A549 (cell line): ENCODE results near the gene NHSL2. TPM values are rescaled to one million over a fixed set of nuclear protein-coding genes. Genes with fewer than 3 reads are reported as not detected.

Experiments
- ATAC-seq, 2 experiments: fragments of 200-7000 bp in 1 of 2; fragments of >200 bp in 1 of 2; cut with Nextera tagmentation in 1 of 2; cut with Tn5 transposase in 1 of 2; 3 replicates each; pipeline versions ENCODE4 v1.8.0 to v1.9.1; 2018 to 2020; ENCODE audit warnings: mild to moderate bottlenecking in 1 of 2, moderate library complexity in 1 of 2
- CTCF ChIA-PET: fragments of 300-600 bp; sonication (Branson Sonifier 250); formaldehyde crosslinking; extraction: SDS; loops from one replicate; lab custom pipeline; 2021; ENCODE audit warnings: antibody characterized with exemption, inconsistent platforms; lab: Yijun Ruan, JAX
- POLR2A ChIA-PET: fragments of 350-600 bp; formaldehyde crosslinking; extraction: SDS; loops from one replicate; lab custom pipeline; 2021; ENCODE audit warnings: antibody characterized with exemption, inconsistent platforms; lab: Yijun Ruan, JAX
- DNase-seq, 2 experiments: peaks; one replicate each; pipeline versions ENCODE4 v3.0.0 to v3.0.0-alpha.2; 2011 to 2016; ENCODE audit warnings: low read depth in 1 of 2, low spot score in 1 of 2
- FAIRE-seq: peaks from 2 replicates; lab custom pipeline; 2011; peaks lifted over from hg19 to GRCh38; lab: Jason Lieb, UNC
- H3K27ac ChIP-seq, 2 experiments: fragments of >200 bp; sonication (Bioruptor Twin); formaldehyde crosslinking; 3 replicates each; pipeline ENCODE4 v1.5.1; 2016 to 2017
- H3K4me1 ChIP-seq: fragments of >200 bp; sonication (Bioruptor Twin); formaldehyde crosslinking; 3 replicates; pipeline ENCODE4 v1.6.1; 2016
- H3K4me2 ChIP-seq: fragments of >200 bp; sonication (Bioruptor Twin); formaldehyde crosslinking; 3 replicates; pipeline ENCODE4 v1.6.1; 2016
- H3K4me3 ChIP-seq: fragments of >200 bp; sonication (Bioruptor Twin); formaldehyde crosslinking; 3 replicates; pipeline ENCODE4 v1.5.1; 2016
- H3K9me3 ChIP-seq: fragments of >200 bp; sonication (Bioruptor Twin); formaldehyde crosslinking; 3 replicates; pipeline ENCODE4 v1.6.1; 2016
- BCL3 ChIP-seq: fragments of >200 bp; sonication (Bioruptor Twin); formaldehyde crosslinking; IDR thresholded peaks from 3 replicates; pipeline ENCODE4 v1.6.1; 2016
- BHLHE40 ChIP-seq: IDR thresholded peaks from 2 replicates; pipeline ENCODE4 v1.6.1; 2012; ENCODE audit warnings: low read depth, low read length, inconsistent platforms
- CBX8 ChIP-seq: fragments of 200-600 bp; sonication (generic); IDR thresholded peaks from 2 replicates; pipeline ENCODE4 v1.6.1; 2016
- CHD2 ChIP-seq: fragments of 150-350 bp; IDR thresholded peaks from 2 replicates; pipeline ENCODE4 v1.6.1; 2014; ENCODE audit warnings: low read length; ENCODE audit not compliant: partially characterized antibody
- CTCF ChIP-seq: fragments of >200 bp; sonication (Bioruptor Twin); formaldehyde crosslinking; IDR thresholded peaks from 3 replicates; pipeline ENCODE4 v1.5.1; 2016
- E2F6 ChIP-seq: IDR thresholded peaks from 2 replicates; pipeline ENCODE4 v1.6.1; 2012; ENCODE audit warnings: low read depth, borderline replicate concordance
- EHF ChIP-seq: fragments of 250-450 bp; sonication (Bioruptor Pico); IDR thresholded peaks from 2 replicates; pipeline ENCODE4 v1.5.0; 2020; ENCODE audit warnings: mild to moderate bottlenecking
- FOSB ChIP-seq: fragments of 250-450 bp; sonication (Bioruptor Pico); IDR thresholded peaks from 2 replicates; pipeline ENCODE4 v1.5.0; 2020; ENCODE audit warnings: mild to moderate bottlenecking, moderate library complexity
- FOXS1 ChIP-seq: fragments of 250-450 bp; sonication (Bioruptor Pico); IDR thresholded peaks from 2 replicates; pipeline ENCODE4 v1.5.0; 2020; ENCODE audit warnings: mild to moderate bottlenecking, moderate library complexity
- HDAC2 ChIP-seq: fragments of 200-600 bp; sonication (generic); IDR thresholded peaks from 2 replicates; pipeline ENCODE4 v1.6.1; 2016
- HOXA7 ChIP-seq: fragments of 250-450 bp; sonication (Bioruptor Pico); IDR thresholded peaks from 2 replicates; pipeline ENCODE4 v1.5.0; 2020; ENCODE audit warnings: mild to moderate bottlenecking, moderate library complexity
- MYC ChIP-seq: IDR thresholded peaks from 2 replicates; pipeline ENCODE4 v1.6.1; 2012; ENCODE audit warnings: mild to moderate bottlenecking, inconsistent platforms, low read length, improper control_type of control experiment, borderline replicate concordance
- NFE2L2 ChIP-seq: fragments of 150-350 bp; conservative IDR thresholded peaks from 2 replicates; pipeline ENCODE4 v1.6.1; 2014; ENCODE audit warnings: low read length
- NR3C1 ChIP-seq: fragments of >200 bp; sonication (Bioruptor Twin); formaldehyde crosslinking; IDR thresholded peaks from 3 replicates; pipeline ENCODE4 v1.6.1; 2017
- PBX3 ChIP-seq: IDR thresholded peaks from 2 replicates; pipeline ENCODE4 v1.6.1; 2012
- POLR2A ChIP-seq: IDR thresholded peaks from 2 replicates; pipeline ENCODE4 v1.6.1; 2012; ENCODE audit warnings: mild to moderate bottlenecking, low read length
- POLR2AphosphoS2 ChIP-seq: conservative IDR thresholded peaks from 2 replicates; pipeline ENCODE4 v1.6.1; 2012; ENCODE audit warnings: low read length, improper control_type of control experiment, inconsistent platforms
- RARB ChIP-seq: fragments of 250-450 bp; sonication (Bioruptor Pico); IDR thresholded peaks from 2 replicates; pipeline ENCODE4 v1.8.0; 2021; ENCODE audit warnings: mild to moderate bottlenecking, moderate library complexity
- RFX5 ChIP-seq: fragments of 450-650 bp; IDR thresholded peaks from 2 replicates; pipeline ENCODE4 v1.7.1; 2014; ENCODE audit warnings: antibody characterized with exemption, mild to moderate bottlenecking, moderate library complexity
- RNF2 ChIP-seq: fragments of 200-600 bp; sonication (generic); IDR thresholded peaks from 2 replicates; pipeline ENCODE4 v1.6.1; 2016; ENCODE audit warnings: low read depth, mild to moderate bottlenecking, antibody characterized with exemption, moderate library complexity, borderline replicate concordance
- SMC3 ChIP-seq: fragments of >200 bp; sonication (Bioruptor Twin); formaldehyde crosslinking; IDR thresholded peaks from 3 replicates; pipeline ENCODE4 v1.6.1; 2018; ENCODE audit warnings: inconsistent platforms
- TFCP2L1 ChIP-seq: fragments of 250-450 bp; sonication (Bioruptor Pico); IDR thresholded peaks from 2 replicates; pipeline ENCODE4 v1.5.0; 2021; ENCODE audit warnings: mild to moderate bottlenecking
- ZC3H11A ChIP-seq: fragments of 450-650 bp; IDR thresholded peaks from 2 replicates; pipeline ENCODE4 v1.6.1; 2014; ENCODE audit warnings: antibody characterized with exemption, mild to moderate bottlenecking
- WGBS: methylation state at CpG from one replicate; pipeline ENCODE4 v1.1.6; 2017; ENCODE audit errors: missing lambda C conversion rate; 5-methylcytosine and 5-hydroxymethylcytosine counted together
- polyA plus RNA-seq, 4 experiments: library from polyadenylated mRNA; depleted of rRNA in 3 of 4; stranded (reverse); fragments of >200 nt; fragmentation: RNase III in 1 of 4; extraction: RNeasy Plus Mini Kit Qiagen cat#74134 plus additional on column Dnase treatment in 1 of 4; gene quantifications; 2 replicates in 3 of 4; 3 replicates in 1 of 4; pipeline ENCODE4 v1.2.3, GENCODE V29; 2011 to 2017

NHSL2 gene
- polyA plus RNA-seq, 2 of the 4 experiments (the other 2 are of a cell fraction), result 0.26 to 0.48 TPM

GRCh38 chrX:72045552-72046277 is 135.1 kb downstream of the NHSL2 start:
- Histone ChIP-seq H3K9me3 (no peaks in the 10 kb centered on the region), H3K4me2 (no peak overlapping the region), H3K4me1 (no peaks in the 10 kb centered on the region), H3K27ac (no peak overlapping the region), H3K4me3 (no peak overlapping the region)
- WGBS, result 78% methylated on average over 7 of the region's 9 CpGs
- DNase-seq (peak in 1 of 2 experiments; percentile 31), FAIRE-seq (no peak), ATAC-seq (peak in 1 of 2 experiments; percentile 76; a peak in 3 of 6 replicates)
- ChIA-PET CTCF (interaction anchor here (0.8 to 1.6 kb wide), 2 partner anchors 27 to 47 kb away, joined by 3 to 4 read pairs; no protein-coding TSS in a partner anchor), POLR2A (no interaction called here)
- TF ChIP-seq RFX5 (peak; percentile 67), CHD2 (no peak)
- TF ChIP-seq, all 56 proteins: peak for 1

- no peak for DNase-seq
- H3K4me3 ChIP-seq, result no peak overlapping the region
- TF ChIP-seq FOSB (no peak), RNF2 (no peak)
- no peak overlapping the region for H3K4me2 ChIP-seq
- H3K9me3 ChIP-seq, result no peaks in the 10 kb centered on the region
- no peak for FAIRE-seq
- no peak overlapping the region for H3K27ac ChIP-seq
- 71% methylated on average over 5 of the region's 6 CpGs for WGBS
- CTCF ChIA-PET, result interaction anchor here (1.6 kb wide), 1 partner anchor 27 kb away, joined by 4 read pairs; no protein-coding TSS in a partner anchor
- POLR2A ChIA-PET, result no interaction called here
- no peaks in the 10 kb centered on the region for H3K4me1 ChIP-seq
- no peak for ATAC-seq
Observed at GRCh38 chrX:72046447-72046846, 135.8 kb downstream of the NHSL2 start.

- CTCF ChIA-PET, result interaction anchor here (0.9 to 1.5 kb wide), 2 partner anchors 77 to 79 kb away, joined by 3 to 5 read pairs; no protein-coding TSS in a partner anchor
- Histone ChIP-seq H3K4me1 (no peaks in the 10 kb centered on the region), H3K9me3 (no peaks in the 10 kb centered on the region), H3K4me3 (no peak overlapping the region), H3K27ac (no peak overlapping the region), H3K4me2 (no peak overlapping the region)
- FAIRE-seq (no peak), ATAC-seq (peak in 1 of 2 experiments; percentile 64; a peak in 3 of 6 replicates), DNase-seq (peak in 1 of 2 experiments; percentile 21)
- 52% methylated on average over 8 of the region's 8 CpGs for WGBS
- POLR2A ChIA-PET, result no interaction called here
- TF ChIP-seq SMC3 (0 out of 3 replicates have a peak, but pooled peaks have one; percentile 7), RARB (no peak)
Observed at GRCh38 chrX:72048510-72049455, 138.1 kb downstream of the NHSL2 start.

GRCh38 chrX:72050011-72050410 is 139.4 kb downstream of the NHSL2 start:
- TF ChIP-seq EHF (CRISPR knock-in tag) (no peak), MYC (no peak), CTCF (no peak), NR3C1 (no peak), FOSB (no peak), POLR2A (no peak), NFE2L2 (no peak), HDAC2 (no peak), ZC3H11A (no peak), TFCP2L1 (CRISPR knock-in tag) (no peak), POLR2AphosphoS2 (no peak), FOXS1 (CRISPR knock-in tag) (no peak), BHLHE40 (no peak), PBX3 (no peak), BCL3 (no peak), HOXA7 (CRISPR knock-in tag) (no peak), CBX8 (no peak), E2F6 (no peak)
- no peak overlapping the region for H3K27ac ChIP-seq
- no peak overlapping the region for H3K4me2 ChIP-seq
- no peaks in the 10 kb centered on the region for H3K9me3 ChIP-seq
- CTCF ChIA-PET, result no interaction called here
- ATAC-seq, result no peak
- peak; percentile 59 for FAIRE-seq
- no peak for DNase-seq
- no peak overlapping the region for H3K4me3 ChIP-seq
- 61% methylated on average over 5 of the region's 5 CpGs for WGBS
- H3K4me1 ChIP-seq, result no peaks in the 10 kb centered on the region
- POLR2A ChIA-PET, result no interaction called here
